HEK293 (cell line): Measurements from ENCODE around the gene PRTFDC1.

ENCODE experiments used
- KLF1 ChIP-seq: fragments of 450-650 bp; formaldehyde crosslinking; IDR thresholded peaks from 2 replicates; pipeline ENCODE4 v1.5.1; 2016; ENCODE audit warnings: missing biosample characterization, missing genetic modification characterization
- MEIS1 ChIP-seq: sonication (generic); formaldehyde crosslinking; IDR thresholded peaks from 2 replicates; pipeline ENCODE4 v1.8.1; 2022; ENCODE audit warnings: missing genetic modification reagents, mild to moderate bottlenecking, borderline replicate concordance
- ZBTB10 ChIP-seq: fragments of 450-650 bp; formaldehyde crosslinking; IDR thresholded peaks from 2 replicates; pipeline ENCODE4 v1.5.1; 2016; ENCODE audit warnings: missing biosample characterization, missing genetic modification characterization
- ZBTB49 ChIP-seq: fragments of 450-650 bp; formaldehyde crosslinking; IDR thresholded peaks from 2 replicates; pipeline ENCODE4 v1.5.1; 2016; ENCODE audit warnings: missing biosample characterization, missing genetic modification characterization, low read depth
- ZNF311 ChIP-seq: fragments of 450-650 bp; formaldehyde crosslinking; IDR thresholded peaks from 2 replicates; pipeline ENCODE4 v1.5.1; 2017; ENCODE audit warnings: missing biosample characterization, missing genetic modification characterization, borderline replicate concordance
- ZNF560 ChIP-seq: fragments of 450-650 bp; formaldehyde crosslinking; IDR thresholded peaks from 2 replicates; pipeline ENCODE4 v1.5.1; 2017; ENCODE audit warnings: missing biosample characterization, missing genetic modification characterization, borderline replicate concordance
- ZNF747 ChIP-seq: fragments of 450-650 bp; formaldehyde crosslinking; IDR thresholded peaks from 2 replicates; pipeline ENCODE4 v1.5.1; 2016; ENCODE audit warnings: missing biosample characterization, missing genetic modification characterization
- ZNF837 ChIP-seq: fragments of 450-650 bp; formaldehyde crosslinking; IDR thresholded peaks from 2 replicates; pipeline ENCODE4 v1.5.1; 2016; ENCODE audit warnings: missing biosample characterization, missing genetic modification characterization

PRTFDC1 gene

GRCh38 chr10:24800861-24801260, 151.5 kb downstream of the PRTFDC1 start (continued):
- no peak for TF ChIP-seq ZBTB10 (tag by site-specific recombination)
- no peak for TF ChIP-seq KLF1
- TF ChIP-seq ZNF311 = no peak
- TF ChIP-seq ZBTB49 (tag by site-specific recombination) = no peak
- TF ChIP-seq ZNF747 (tag by site-specific recombination) = no peak
- TF ChIP-seq ZNF560 (tag by site-specific recombination) = no peak
- no peak for TF ChIP-seq MEIS1 (CRISPR knock-in tag)
- no peak for TF ChIP-seq ZNF837
- TF ChIP-seq, all 188 proteins: peak for 0
